ENCODE results near the gene TP53TG5. TPM values are rescaled to one million over a fixed set of nuclear protein-coding genes. Genes with fewer than 3 reads are reported as not detected.

The TP53TG5 gene
- total RNA-seq, 1 experiment from 2014 or later: not detected

GRCh38 chr20:45339799-45340198, 38.3 kb downstream of the TP53TG5 start:
- Histone ChIP-seq H3K9ac (ENCODE audit: low read length) (no peak overlapping the region), H3K9me2 (replicated peaks; ENCODE audit: insufficient read depth, low read length) (no peaks in the 10 kb centered on the region), H2AFZ (ENCODE audit: low read length) (no peak overlapping the region), H3K4me1 (ENCODE audit: low read length) (no peaks in the 10 kb centered on the region), H3K9me3 (ENCODE audit: low read length) (no peaks in the 10 kb centered on the region), H3K79me2 (ENCODE audit: low read length) (no peaks in the 10 kb centered on the region), H3K4me3 (ENCODE audit: low read length) (no peak overlapping the region), H4K20me1 (ENCODE audit: insufficient read depth, low read depth, low read length) (no peaks in the 10 kb centered on the region), H3K27ac (ENCODE audit: low read length) (no peak overlapping the region), H3K4me2 (ENCODE audit: low read depth, low read length, poor library complexity, severe bottlenecking) (no peak overlapping the region), H3K27me3 (ENCODE audit: low read length) (no peaks in the 10 kb centered on the region), H3K36me3 (ENCODE audit: insufficient read depth, low read length) (no peaks in the 10 kb centered on the region)
- DNase-seq: no peak

- no peaks in the 10 kb centered on the region for H3K9me2 ChIP-seq (replicated peaks; ENCODE audit: insufficient read depth, low read length)
- H3K79me2 ChIP-seq (ENCODE audit: low read length): no peaks in the 10 kb centered on the region
- no peaks in the 10 kb centered on the region for H3K9me3 ChIP-seq (ENCODE audit: low read length)
- H3K4me1 ChIP-seq (ENCODE audit: low read length): no peaks in the 10 kb centered on the region
- H2AFZ ChIP-seq (ENCODE audit: low read length): no peak overlapping the region
- no peaks in the 10 kb centered on the region for H3K27me3 ChIP-seq (ENCODE audit: low read length)
- no peak overlapping the region for H3K27ac ChIP-seq (ENCODE audit: low read length)
- no peak overlapping the region for H3K4me3 ChIP-seq (ENCODE audit: low read length)
- H3K9ac ChIP-seq (ENCODE audit: low read length): no peak overlapping the region
- no peaks in the 10 kb centered on the region for H4K20me1 ChIP-seq (ENCODE audit: insufficient read depth, low read depth, low read length)
- DNase-seq: no peak
- no peak overlapping the region for H3K4me2 ChIP-seq (ENCODE audit: low read depth, low read length, poor library complexity, severe bottlenecking)
- no peaks in the 10 kb centered on the region for H3K36me3 ChIP-seq (ENCODE audit: insufficient read depth, low read length)
Observed at GRCh38 chr20:45339084-45339483, 39.0 kb downstream of the TP53TG5 start.

- H3K9me2 ChIP-seq (replicated peaks; ENCODE audit: insufficient read depth, low read length): no peaks in the 10 kb centered on the region
- H3K4me1 ChIP-seq (ENCODE audit: low read length): no peaks in the 10 kb centered on the region
- no peaks in the 10 kb centered on the region for H3K79me2 ChIP-seq (ENCODE audit: low read length)
- no peak overlapping the region for H3K4me2 ChIP-seq (ENCODE audit: low read depth, low read length, poor library complexity, severe bottlenecking)
- no peak overlapping the region for H3K9ac ChIP-seq (ENCODE audit: low read length)
- no peaks in the 10 kb centered on the region for H3K27me3 ChIP-seq (ENCODE audit: low read length)
- H3K36me3 ChIP-seq (ENCODE audit: insufficient read depth, low read length): no peaks in the 10 kb centered on the region
- DNase-seq: no peak
- H3K27ac ChIP-seq (ENCODE audit: low read length): no peak overlapping the region
- H2AFZ ChIP-seq (ENCODE audit: low read length): no peak overlapping the region
- H3K4me3 ChIP-seq (ENCODE audit: low read length): no peak overlapping the region
- H4K20me1 ChIP-seq (ENCODE audit: insufficient read depth, low read depth, low read length): no peaks in the 10 kb centered on the region
- H3K9me3 ChIP-seq (ENCODE audit: low read length): no peaks in the 10 kb centered on the region
Observed at GRCh38 chr20:45338121-45339030, 39.7 kb downstream of the TP53TG5 start.

GRCh38 chr20:45337367-45338120, 40.6 kb downstream of the TP53TG5 start:
- Histone ChIP-seq H3K4me2 (ENCODE audit: low read depth, low read length, poor library complexity, severe bottlenecking) (no peak overlapping the region), H3K9me2 (replicated peaks; ENCODE audit: insufficient read depth, low read length) (no peaks in the 10 kb centered on the region)

GRCh38 chr20:45336530-45337366, 41.4 kb downstream of the TP53TG5 start:
- no peaks in the 10 kb centered on the region for H3K9me2 ChIP-seq (replicated peaks; ENCODE audit: insufficient read depth, low read length)
- no peaks in the 10 kb centered on the region for H3K79me2 ChIP-seq (ENCODE audit: low read length)
- no peak overlapping the region for H3K4me2 ChIP-seq (ENCODE audit: low read depth, low read length, poor library complexity, severe bottlenecking)
- H4K20me1 ChIP-seq (ENCODE audit: insufficient read depth, low read depth, low read length): no peaks in the 10 kb centered on the region
- H3K4me1 ChIP-seq (ENCODE audit: low read length): no peaks in the 10 kb centered on the region
- no peak overlapping the region for H3K9ac ChIP-seq (ENCODE audit: low read length)
- H3K9me3 ChIP-seq (ENCODE audit: low read length): no peaks in the 10 kb centered on the region
- H3K4me3 ChIP-seq (ENCODE audit: low read length): no peak overlapping the region
- no peak for DNase-seq
- H2AFZ ChIP-seq (ENCODE audit: low read length): no peak overlapping the region
- H3K36me3 ChIP-seq (ENCODE audit: insufficient read depth, low read length): no peaks in the 10 kb centered on the region
- H3K27me3 ChIP-seq (ENCODE audit: low read length): no peaks in the 10 kb centered on the region
- no peak overlapping the region for H3K27ac ChIP-seq (ENCODE audit: low read length)

More at GRCh38 chr20:45337367-45338120, 40.6 kb downstream of the TP53TG5 start:
- Histone ChIP-seq H3K36me3 (ENCODE audit: insufficient read depth, low read length) (no peaks in the 10 kb centered on the region), H3K27ac (ENCODE audit: low read length) (no peak overlapping the region), H3K79me2 (ENCODE audit: low read length) (no peaks in the 10 kb centered on the region), H2AFZ (ENCODE audit: low read length) (no peak overlapping the region), H3K9me3 (ENCODE audit: low read length) (no peaks in the 10 kb centered on the region), H4K20me1 (ENCODE audit: insufficient read depth, low read depth, low read length) (no peaks in the 10 kb centered on the region), H3K9ac (ENCODE audit: low read length) (no peak overlapping the region), H3K4me1 (ENCODE audit: low read length) (no peaks in the 10 kb centered on the region), H3K27me3 (ENCODE audit: low read length) (no peaks in the 10 kb centered on the region), H3K4me3 (ENCODE audit: low read length) (no peak overlapping the region)
- no peak for DNase-seq

GRCh38 chr20:45330476-45330875, 47.6 kb downstream of the TP53TG5 start:
- Histone ChIP-seq H2AFZ (ENCODE audit: low read length) (no peak overlapping the region), H3K9me2 (replicated peaks; ENCODE audit: insufficient read depth, low read length) (no peaks in the 10 kb centered on the region), H4K20me1 (ENCODE audit: insufficient read depth, low read depth, low read length) (no peaks in the 10 kb centered on the region), H3K27ac (ENCODE audit: low read length) (no peak overlapping the region), H3K79me2 (ENCODE audit: low read length) (no peaks in the 10 kb centered on the region), H3K4me2 (ENCODE audit: low read depth, low read length, poor library complexity, severe bottlenecking) (no peak overlapping the region), H3K27me3 (ENCODE audit: low read length) (no peaks in the 10 kb centered on the region), H3K4me1 (ENCODE audit: low read length) (peaks cover 11% of the 10 kb centered on the region), H3K9ac (ENCODE audit: low read length) (no peak overlapping the region), H3K4me3 (ENCODE audit: low read length) (no peak overlapping the region), H3K36me3 (ENCODE audit: insufficient read depth, low read length) (no peaks in the 10 kb centered on the region), H3K9me3 (ENCODE audit: low read length) (no peaks in the 10 kb centered on the region)
- DNase-seq: no peak

- Histone ChIP-seq H3K4me3 (ENCODE audit: low read length) (no peak overlapping the region), H3K4me1 (ENCODE audit: low read length) (peaks cover 11% of the 10 kb centered on the region), H3K79me2 (ENCODE audit: low read length) (no peaks in the 10 kb centered on the region), H3K9ac (ENCODE audit: low read length) (no peak overlapping the region), H3K27ac (ENCODE audit: low read length) (no peak overlapping the region), H2AFZ (ENCODE audit: low read length) (no peak overlapping the region), H3K4me2 (ENCODE audit: low read depth, low read length, poor library complexity, severe bottlenecking) (peak overlapping the region; percentile 6), H4K20me1 (ENCODE audit: insufficient read depth, low read depth, low read length) (no peaks in the 10 kb centered on the region), H3K9me2 (replicated peaks; ENCODE audit: insufficient read depth, low read length) (no peaks in the 10 kb centered on the region), H3K36me3 (ENCODE audit: insufficient read depth, low read length) (no peaks in the 10 kb centered on the region), H3K9me3 (ENCODE audit: low read length) (no peaks in the 10 kb centered on the region), H3K27me3 (ENCODE audit: low read length) (no peaks in the 10 kb centered on the region)
- no peak for DNase-seq
Observed at GRCh38 chr20:45329497-45330319, 48.4 kb downstream of the TP53TG5 start.
